ENCODE measurements around the gene TRABD.

The TRABD gene

DNA sequence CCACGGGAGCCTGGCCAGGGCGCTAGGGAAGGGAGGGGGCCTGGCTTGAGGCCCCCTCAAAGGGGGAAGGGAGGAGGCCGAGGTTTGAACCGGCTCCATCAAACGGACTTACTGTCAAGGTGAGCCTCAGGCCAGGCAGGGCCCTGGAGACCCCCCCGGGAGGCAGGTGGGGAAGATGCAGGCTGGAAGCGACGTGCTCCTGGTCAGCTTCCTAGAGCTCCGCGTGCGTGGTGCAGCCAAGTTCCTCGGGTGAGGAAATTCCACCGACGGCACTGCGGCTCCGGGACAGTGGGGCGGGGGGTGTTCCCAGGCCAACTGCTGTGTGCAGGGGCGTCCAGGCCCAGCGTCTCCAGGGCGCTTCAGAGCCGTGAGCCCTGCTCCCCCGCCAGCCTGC, 7.2 kb upstream of the TRABD start:
- Histone ChIP-seq H3K4me2 (ENCODE audit: low read depth, low read length) (no peak overlapping the region), H3K79me2 (ENCODE audit: low read length) (no peaks in the 10 kb centered on the region), H3K27ac (ENCODE audit: low read length) (no peak overlapping the region), H3K4me1 (ENCODE audit: low read length) (no peaks in the 10 kb centered on the region), H4K20me1 (ENCODE audit: insufficient read depth, low read length) (no peaks in the 10 kb centered on the region), H3K4me3 (ENCODE audit: low read length) (no peak overlapping the region), H2AFZ (ENCODE audit: low read length) (no peak overlapping the region), H3K27me3 (replicated peaks; ENCODE audit: insufficient read depth, low read length) (0 out of 2 replicates have a peak, but pooled peaks cover 4% of the 10 kb centered on the region), H3K9me2 (replicated peaks; ENCODE audit: insufficient read depth, low read length) (no peaks in the 10 kb centered on the region), H3F3A (ENCODE audit: insufficient read depth, low read length) (no peaks in the 10 kb centered on the region), H3K36me3 (replicated peaks; ENCODE audit: insufficient read depth, low read length) (no peaks in the 10 kb centered on the region), H3K9ac (ENCODE audit: low read length) (no peak overlapping the region), H3K9me3 (replicated peaks; ENCODE audit: insufficient read depth, low read length) (no peaks in the 10 kb centered on the region)
- no peak for DNase-seq
- TF ChIP-seq EZH2 (optimal IDR thresholded peaks at IDR 0.05; ENCODE audit: low read depth, low read length) (no peak), EZH2phosphoT487 (IDR thresholded peaks at IDR 0.05; ENCODE audit: low read length) (no peak)
- TF ChIP-seq, protein P1, sequence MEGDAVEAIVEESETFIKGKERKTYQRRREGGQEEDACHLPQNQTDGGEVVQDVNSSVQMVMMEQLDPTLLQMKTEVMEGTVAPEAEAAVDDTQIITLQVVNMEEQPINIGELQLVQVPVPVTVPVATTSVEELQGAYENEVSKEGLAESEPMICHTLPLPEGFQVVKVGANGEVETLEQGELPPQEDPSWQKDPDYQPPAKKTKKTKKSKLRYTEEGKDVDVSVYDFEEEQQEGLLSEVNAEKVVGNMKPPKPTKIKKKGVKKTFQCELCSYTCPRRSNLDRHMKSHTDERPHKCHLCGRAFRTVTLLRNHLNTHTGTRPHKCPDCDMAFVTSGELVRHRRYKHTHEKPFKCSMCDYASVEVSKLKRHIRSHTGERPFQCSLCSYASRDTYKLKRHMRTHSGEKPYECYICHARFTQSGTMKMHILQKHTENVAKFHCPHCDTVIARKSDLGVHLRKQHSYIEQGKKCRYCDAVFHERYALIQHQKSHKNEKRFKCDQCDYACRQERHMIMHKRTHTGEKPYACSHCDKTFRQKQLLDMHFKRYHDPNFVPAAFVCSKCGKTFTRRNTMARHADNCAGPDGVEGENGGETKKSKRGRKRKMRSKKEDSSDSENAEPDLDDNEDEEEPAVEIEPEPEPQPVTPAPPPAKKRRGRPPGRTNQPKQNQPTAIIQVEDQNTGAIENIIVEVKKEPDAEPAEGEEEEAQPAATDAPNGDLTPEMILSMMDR (IDR thresholded peaks at IDR 0.05; ENCODE audit: low read length) = no peak

DNA sequence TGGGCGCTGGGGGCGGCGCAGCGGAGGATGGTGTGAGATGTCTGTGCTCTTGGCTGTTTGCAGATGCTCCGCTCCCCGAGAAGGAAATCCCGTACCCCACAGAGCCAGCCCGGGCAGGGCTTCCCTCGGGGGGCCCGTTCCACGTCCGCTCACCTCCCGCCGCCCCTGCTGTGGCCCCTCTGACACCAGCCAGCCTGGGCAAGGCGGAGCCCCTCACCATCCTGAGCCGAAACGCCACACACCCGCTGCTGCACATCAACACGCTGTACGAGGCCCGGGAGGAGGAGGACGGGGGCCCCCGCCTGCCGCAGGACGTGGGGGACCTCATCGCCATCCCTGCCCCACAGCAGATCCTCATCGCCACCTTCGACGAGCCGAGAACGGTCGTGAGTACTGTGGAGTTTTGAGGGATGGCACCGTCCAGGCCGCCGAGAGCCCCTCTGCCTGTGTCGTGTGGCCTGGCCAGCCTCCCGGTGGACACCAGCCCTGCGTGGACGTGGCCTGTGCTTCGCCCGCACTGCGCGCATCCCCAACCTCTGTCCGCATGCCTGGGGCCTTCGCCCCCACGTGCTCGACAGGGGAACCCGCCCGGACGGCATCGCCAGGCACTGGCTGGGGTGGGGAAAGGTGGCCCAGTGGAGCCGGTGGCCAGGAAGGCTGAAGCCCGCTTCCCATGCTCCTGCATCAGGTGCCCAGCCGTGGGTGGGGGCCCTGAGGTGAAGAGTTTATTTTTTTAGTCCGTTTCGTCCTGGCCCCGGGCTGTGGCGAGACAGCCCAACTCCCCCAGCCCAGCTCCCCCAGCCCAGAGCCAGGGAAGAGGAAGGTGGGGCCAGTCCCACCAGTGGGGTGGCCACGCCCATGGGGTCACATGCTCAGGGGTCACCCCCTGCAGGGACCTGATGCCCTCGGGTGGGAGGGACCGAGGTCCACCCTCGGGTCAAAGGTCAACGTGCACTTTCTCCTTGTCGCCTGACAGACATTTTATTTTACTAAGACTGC, 6.5 kb upstream of the TRABD start:
- Histone ChIP-seq H4K20me1 (ENCODE audit: insufficient read depth, low read length) (no peaks in the 10 kb centered on the region), H3K36me3 (replicated peaks; ENCODE audit: insufficient read depth, low read length) (no peaks in the 10 kb centered on the region), H3K9me2 (replicated peaks; ENCODE audit: insufficient read depth, low read length) (no peaks in the 10 kb centered on the region), H3K4me3 (ENCODE audit: low read length) (no peak overlapping the region), H3F3A (ENCODE audit: insufficient read depth, low read length) (no peaks in the 10 kb centered on the region), H3K27me3 (replicated peaks; ENCODE audit: insufficient read depth, low read length) (no peaks in the 10 kb centered on the region), H3K79me2 (ENCODE audit: low read length) (no peaks in the 10 kb centered on the region), H3K9ac (ENCODE audit: low read length) (no peak overlapping the region), H2AFZ (ENCODE audit: low read length) (no peak overlapping the region), H3K4me1 (ENCODE audit: low read length) (no peaks in the 10 kb centered on the region), H3K4me2 (ENCODE audit: low read depth, low read length) (no peak overlapping the region), H3K27ac (ENCODE audit: low read length) (no peak overlapping the region), H3K9me3 (replicated peaks; ENCODE audit: insufficient read depth, low read length) (no peaks in the 10 kb centered on the region)
- no peak for DNase-seq
- TF ChIP-seq EZH2phosphoT487 (IDR thresholded peaks at IDR 0.05; ENCODE audit: low read length) (no peak), EZH2 (optimal IDR thresholded peaks at IDR 0.05; ENCODE audit: low read depth, low read length) (no peak)
- TF ChIP-seq, protein P1 (IDR thresholded peaks at IDR 0.05; ENCODE audit: low read length) = no peak

DNA sequence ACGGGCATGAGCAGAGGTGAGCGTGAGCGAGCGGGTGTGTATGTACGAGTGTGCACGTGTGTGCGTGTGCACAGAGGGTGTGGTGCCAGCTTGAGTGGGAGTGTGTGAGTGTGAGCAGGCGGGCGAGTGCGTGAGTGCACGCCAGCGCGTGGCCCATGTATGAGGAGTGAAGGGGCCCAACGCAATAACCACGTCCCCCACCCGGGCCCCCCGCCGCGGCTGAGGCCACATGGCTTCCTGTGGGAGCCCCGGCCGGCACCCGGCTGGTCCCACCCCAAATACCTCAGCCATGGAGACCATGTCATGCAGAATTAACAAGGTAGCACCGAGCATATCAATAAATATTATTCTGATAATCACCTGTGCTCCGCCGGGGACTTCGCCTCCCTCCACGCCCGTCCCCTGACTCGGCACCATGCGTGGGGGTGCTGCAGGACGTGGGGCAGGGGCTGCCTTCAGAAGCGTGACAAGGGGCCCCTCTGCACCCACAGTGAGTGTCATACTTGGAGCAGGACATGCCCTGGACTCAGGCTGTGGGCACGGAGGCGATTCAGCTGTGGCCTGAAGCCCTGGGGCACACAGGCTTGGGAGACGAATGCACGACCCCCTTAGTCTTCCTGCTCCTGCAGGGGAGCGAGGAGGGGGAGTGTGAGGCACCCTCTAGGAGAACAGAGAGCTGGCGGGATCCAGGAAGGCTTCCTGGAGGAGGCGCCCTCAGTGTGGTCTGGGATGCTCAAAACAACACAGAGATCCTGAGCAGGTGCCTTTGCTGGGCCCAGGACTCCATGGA, 5.6 kb upstream of the TRABD start:
- Histone ChIP-seq H3K36me3 (replicated peaks; ENCODE audit: insufficient read depth, low read length) (no peaks in the 10 kb centered on the region), H2AFZ (ENCODE audit: low read length) (no peak overlapping the region), H3K9me3 (replicated peaks; ENCODE audit: insufficient read depth, low read length) (no peaks in the 10 kb centered on the region), H3K4me3 (ENCODE audit: low read length) (no peak overlapping the region), H3K9ac (ENCODE audit: low read length) (no peak overlapping the region), H3K4me1 (ENCODE audit: low read length) (peaks cover 1% of the 10 kb centered on the region; the same call in 1 of the 2 replicates), H3K27me3 (replicated peaks; ENCODE audit: insufficient read depth, low read length) (peaks cover 4% of the 10 kb centered on the region; the same call in 1 of the 2 replicates), H3K4me2 (ENCODE audit: low read depth, low read length) (no peak overlapping the region), H3K9me2 (replicated peaks; ENCODE audit: insufficient read depth, low read length) (no peaks in the 10 kb centered on the region), H3K27ac (ENCODE audit: low read length) (no peak overlapping the region), H3K79me2 (ENCODE audit: low read length) (no peaks in the 10 kb centered on the region), H3F3A (ENCODE audit: insufficient read depth, low read length) (no peaks in the 10 kb centered on the region), H4K20me1 (ENCODE audit: insufficient read depth, low read length) (no peaks in the 10 kb centered on the region)
- DNase-seq = no peak
- TF ChIP-seq EZH2 (optimal IDR thresholded peaks at IDR 0.05; ENCODE audit: low read depth, low read length) = no peak
- TF ChIP-seq, protein P1 (IDR thresholded peaks at IDR 0.05; ENCODE audit: low read length) = no peak
